Keratinocyte (primary cell): ENCODE results near the gene MBD3L2. TPM values are rescaled to one million over a fixed set of nuclear protein-coding genes. Genes with fewer than 3 reads are reported as not detected.

ENCODE experiments used
- DNase-seq: peaks from one replicate; pipeline ENCODE4 v3.0.0-alpha.2; 2011; ENCODE audit warnings: low read depth, missing footprints, low spot score
- FAIRE-seq: peaks from 2 replicates; lab custom pipeline; 2011; peaks lifted over from hg19 to GRCh38; lab: Jason Lieb, UNC
- H2AFZ ChIP-seq: 2 replicates; pipeline ENCODE4 v1.6.0; 2012; ENCODE audit warnings: low read length, control low read depth, inconsistent platforms; ENCODE audit not compliant: control insufficient read depth
- H3K27ac ChIP-seq: 2 replicates; pipeline ENCODE4 v1.5.1; 2011; ENCODE audit warnings: low read length; ENCODE audit not compliant: control insufficient read depth, insufficient read depth
- H3K27me3 ChIP-seq: 3 replicates; pipeline ENCODE4 v1.6.0; 2011; ENCODE audit warnings: low read length; ENCODE audit not compliant: control insufficient read depth, insufficient read depth; ENCODE audit errors: extremely low read depth
- H3K36me3 ChIP-seq, 2 experiments: 2 replicates in 1 of 2; 3 replicates in 1 of 2; pipeline ENCODE4 v1.5.1; 2011; ENCODE audit warnings: low read length in 2 of 2, mild to moderate bottlenecking in 1 of 2; ENCODE audit not compliant: control insufficient read depth in 2 of 2, insufficient read depth in 2 of 2; ENCODE audit errors: extremely low read depth in 1 of 2
- H3K4me1 ChIP-seq: 3 replicates; pipeline ENCODE4 v1.5.1; 2011; ENCODE audit warnings: low read length; ENCODE audit not compliant: control insufficient read depth, insufficient read depth; ENCODE audit errors: extremely low read depth
- H3K4me2 ChIP-seq: 3 replicates; pipeline ENCODE4 v1.6.0; 2011; ENCODE audit warnings: low read depth, low read length; ENCODE audit not compliant: control insufficient read depth, insufficient read depth; ENCODE audit errors: extremely low read depth
- H3K4me3 ChIP-seq, 3 experiments: fragments of 200-600 bp in 1 of 3; sonication (generic) in 1 of 3; 2 replicates in 2 of 3; 3 replicates in 1 of 3; pipeline ENCODE4 v1.5.1; 2011 to 2016; ENCODE audit warnings: low read length in 3 of 3, mild to moderate bottlenecking in 3 of 3, control low read depth in 2 of 3, inconsistent platforms in 1 of 3, low read depth in 1 of 3, mixed read lengths in 1 of 3, mixed run types in 1 of 3, moderate library complexity in 1 of 3; ENCODE audit not compliant: control insufficient read depth in 2 of 3, insufficient read depth in 2 of 3; ENCODE audit errors: extremely low read depth in 1 of 3
- H3K79me2 ChIP-seq: 2 replicates; pipeline ENCODE4 v1.6.0; 2012; ENCODE audit warnings: low read length; ENCODE audit not compliant: control insufficient read depth, insufficient read depth
- H3K9ac ChIP-seq: 3 replicates; pipeline ENCODE4 v1.6.0; 2011; ENCODE audit warnings: low read length; ENCODE audit not compliant: control insufficient read depth, insufficient read depth; ENCODE audit errors: extremely low read depth
- H3K9me1 ChIP-seq: 3 replicates; pipeline ENCODE4 v1.6.0; 2011; ENCODE audit warnings: low read length; ENCODE audit not compliant: control insufficient read depth, insufficient read depth; ENCODE audit errors: extremely low read depth
- H3K9me3 ChIP-seq: 2 replicates; pipeline ENCODE4 v1.5.1; 2012; ENCODE audit warnings: low read depth, low read length; ENCODE audit not compliant: control insufficient read depth
- H4K20me1 ChIP-seq: 3 replicates; pipeline ENCODE4 v1.6.0; 2011; ENCODE audit warnings: low read length; ENCODE audit not compliant: control insufficient read depth, insufficient read depth; ENCODE audit errors: extremely low read depth
- CTCF ChIP-seq, 3 experiments: IDR thresholded peaks in 1 of 3; conservative IDR thresholded peaks in 1 of 3; optimal IDR thresholded peaks in 1 of 3; 2 replicates in 2 of 3; 3 replicates in 1 of 3; pipeline versions ENCODE3 to v1.5.1; 2011; ENCODE audit warnings: low read length in 3 of 3, mild to moderate bottlenecking in 3 of 3, moderate library complexity in 2 of 3, control low read depth in 1 of 3, inconsistent platforms in 1 of 3; ENCODE audit not compliant: insufficient read depth in 2 of 3; ENCODE audit errors: extremely low read depth in 1 of 3
- EZH2 ChIP-seq: IDR thresholded peaks from one replicate; pipeline ENCODE4 v1.6.1; 2012; ENCODE audit warnings: inconsistent platforms, mild to moderate bottlenecking, low read length, moderate library complexity
- dilution Hi-C: fragments of 300-500 bp; cut with MboI; formaldehyde crosslinking; loops from one replicate; pipeline ENCODE4 v1.7.0; 2020; ENCODE audit warnings: low sequenced_read_pairs; ENCODE audit not compliant: extremely low pct_ligation_motif_present
- polyA plus RNA-seq, 5 experiments: library from polyadenylated mRNA; depleted of rRNA in 3 of 5; stranded (reverse) in 3 of 5; stranded (forward) in 1 of 5; unstranded in 1 of 5; fragments of >200 nt; gene quantifications; 1 replicate in 1 of 5; 2 replicates in 3 of 5; 3 replicates in 1 of 5; pipeline versions ENCODE4 v1.2.1 to v1.2.3, GENCODE V29; 2011 to 2012; ENCODE audit warnings: missing spikeins in 2 of 5, low read depth in 1 of 5, low replicate concordance in 1 of 5

The MBD3L2 gene
- polyA plus RNA-seq, 1 donor (not counting 4 experiments of a cell fraction or from before 2014, with no cell fraction given): not detected

DNA sequence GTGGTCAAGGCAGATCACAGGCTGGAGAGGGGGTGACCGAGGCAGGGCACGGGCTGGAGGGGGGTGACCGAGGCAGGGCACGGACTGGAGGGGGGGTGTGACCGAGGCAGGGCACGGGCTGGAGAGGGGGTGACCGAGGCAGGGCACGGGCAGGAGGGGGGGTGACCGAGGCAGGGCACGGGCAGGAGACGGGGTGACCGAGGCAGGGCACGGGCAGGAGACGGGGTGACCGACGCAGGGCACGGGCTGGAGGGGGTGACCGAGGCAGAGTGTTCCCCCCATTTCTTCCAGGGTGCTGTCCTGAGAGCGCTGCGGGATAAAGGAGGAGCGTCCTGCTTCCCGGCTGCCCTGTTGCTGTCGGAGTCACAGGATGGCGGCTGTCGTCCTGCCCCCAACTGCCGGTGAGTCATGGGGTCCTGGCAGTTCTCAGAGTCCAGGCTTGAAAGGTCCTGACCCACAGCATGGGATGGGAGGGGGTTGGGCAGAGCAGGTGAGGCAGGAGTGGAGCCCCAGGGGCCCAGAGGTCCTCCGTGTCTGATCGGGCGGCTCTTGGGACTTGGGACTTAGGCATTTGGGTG is 25.7 kb downstream of the MBD3L2 start:
- H3K4me2 ChIP-seq: no peak overlapping the region
- H3K4me3 ChIP-seq: no peak overlapping the region
- FAIRE-seq: no peak
- no peaks in the 10 kb centered on the region for H4K20me1 ChIP-seq
- TF ChIP-seq EZH2: no peak
- TF ChIP-seq CTCF (optimal IDR thresholded peaks at IDR 0.05 in 1 of 3, IDR thresholded peaks at IDR 0.05 in 1 of 3, conservative IDR thresholded peaks at IDR 0.05 in 1 of 3; ENCODE audit: extremely low read depth in 1 of 3, insufficient read depth in 2 of 3, low read length in 3 of 3): no peak
- peaks cover 16% of the 10 kb centered on the region for H3K9me3 ChIP-seq
- H3K9ac ChIP-seq: no peak overlapping the region
- no peaks in the 10 kb centered on the region for H3K27me3 ChIP-seq
- no peaks in the 10 kb centered on the region for H3K9me1 ChIP-seq
- peaks cover 10% of the 10 kb centered on the region for H3K79me2 ChIP-seq
- dilution Hi-C loops: no loop called here
- no peak overlapping the region for H3K27ac ChIP-seq
- H2AFZ ChIP-seq: no peak overlapping the region
- H3K36me3 ChIP-seq: peaks cover 31 to 38% of the 10 kb centered on the region in 2 experiments
- H3K4me1 ChIP-seq: peaks cover 6% of the 10 kb centered on the region
- DNase-seq: no peak

DNA sequence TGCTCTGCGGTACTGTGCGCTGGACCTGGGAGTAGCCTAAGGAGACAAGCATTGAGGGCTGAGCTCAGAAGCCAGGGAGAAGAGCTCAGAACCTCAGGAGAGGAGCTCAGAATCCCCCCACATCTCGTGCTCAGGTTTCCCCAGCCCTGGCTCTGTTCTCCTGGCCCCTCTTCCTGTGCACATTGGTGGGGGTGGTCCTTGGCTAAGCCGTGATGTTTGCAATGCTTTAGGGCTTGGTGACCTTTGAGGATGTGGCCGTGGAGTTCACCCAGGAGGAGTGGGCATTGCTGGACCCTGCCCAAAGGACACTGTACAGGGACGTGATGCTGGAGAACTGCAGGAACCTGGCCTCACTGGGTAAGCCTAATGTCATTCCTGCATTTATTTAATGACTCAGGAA is 27.0 kb downstream of the MBD3L2 start:
- Histone ChIP-seq H2AFZ (no peak overlapping the region), H3K36me3 (peaks cover 40 to 45% of the 10 kb centered on the region in 2 experiments), H3K9me3 (peaks cover 24% of the 10 kb centered on the region), H4K20me1 (no peaks in the 10 kb centered on the region), H3K79me2 (no peaks in the 10 kb centered on the region), H3K4me2 (no peak overlapping the region), H3K4me3 (no peak overlapping the region), H3K4me1 (no peaks in the 10 kb centered on the region), H3K27ac (no peak overlapping the region), H3K9me1 (no peaks in the 10 kb centered on the region), H3K9ac (no peak overlapping the region), H3K27me3 (no peaks in the 10 kb centered on the region)
- FAIRE-seq: no peak
- dilution Hi-C loops: no loop called here
- TF ChIP-seq EZH2 (no peak), CTCF (optimal IDR thresholded peaks at IDR 0.05 in 1 of 3, IDR thresholded peaks at IDR 0.05 in 1 of 3, conservative IDR thresholded peaks at IDR 0.05 in 1 of 3; ENCODE audit: extremely low read depth in 1 of 3, insufficient read depth in 2 of 3, low read length in 3 of 3) (no peak)
- DNase-seq: no peak
